AG09319 (cell line): Measurements from ENCODE around the gene KIF9.
"Not testable (repeated sequence)": the region's sequence is repeated elsewhere in the genome, so short reads cannot be mapped to it uniquely, and the experiment has no call there.

Experiments used
- DNase-seq: peaks from one replicate; pipeline ENCODE4 v3.0.0-alpha.2; 2010; ENCODE audit warnings: low read depth; ENCODE audit errors: extremely low read depth
- TF ChIP-seq, protein P1 (sequence below): IDR thresholded peaks from 2 replicates; pipeline ENCODE4 v1.5.1; 2011; ENCODE audit warnings: low read depth, mild to moderate bottlenecking, inconsistent platforms, low read length, moderate library complexity

The KIF9 gene

DNA sequence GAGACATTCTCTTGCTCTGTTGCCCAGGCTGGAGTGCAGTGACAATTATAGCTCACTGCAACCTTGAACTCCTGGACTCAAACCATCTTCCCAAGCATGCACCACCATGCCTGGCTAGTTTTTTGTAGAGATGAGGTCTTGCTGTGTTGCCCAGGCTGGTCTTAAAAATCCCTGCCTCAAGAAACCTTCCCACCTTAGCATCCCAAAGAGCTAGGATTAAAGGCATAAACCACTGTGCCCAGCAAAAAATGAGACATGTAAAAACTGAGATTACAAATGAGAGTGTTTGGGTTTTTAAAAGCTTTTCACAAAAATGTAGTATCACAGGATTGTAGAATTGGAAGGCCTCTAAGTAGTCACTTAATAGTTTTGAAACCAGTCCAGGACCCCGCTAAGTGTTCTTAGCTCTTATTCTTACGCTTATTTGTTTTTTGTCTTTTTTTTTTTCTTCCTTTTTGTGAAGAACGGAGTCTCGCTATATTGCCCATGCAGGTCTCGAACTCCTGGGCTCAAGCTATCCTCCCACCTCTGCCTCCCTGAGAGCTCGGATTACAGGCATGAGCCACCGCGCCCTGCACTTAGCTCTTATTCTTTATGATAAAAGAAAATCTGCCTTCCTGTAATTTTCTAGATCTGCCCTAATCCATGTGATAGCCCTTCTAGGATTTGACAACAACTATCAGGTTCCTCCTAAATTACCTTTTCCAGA is 31.6 kb upstream of the KIF9 start:
- TF ChIP-seq, protein P1, sequence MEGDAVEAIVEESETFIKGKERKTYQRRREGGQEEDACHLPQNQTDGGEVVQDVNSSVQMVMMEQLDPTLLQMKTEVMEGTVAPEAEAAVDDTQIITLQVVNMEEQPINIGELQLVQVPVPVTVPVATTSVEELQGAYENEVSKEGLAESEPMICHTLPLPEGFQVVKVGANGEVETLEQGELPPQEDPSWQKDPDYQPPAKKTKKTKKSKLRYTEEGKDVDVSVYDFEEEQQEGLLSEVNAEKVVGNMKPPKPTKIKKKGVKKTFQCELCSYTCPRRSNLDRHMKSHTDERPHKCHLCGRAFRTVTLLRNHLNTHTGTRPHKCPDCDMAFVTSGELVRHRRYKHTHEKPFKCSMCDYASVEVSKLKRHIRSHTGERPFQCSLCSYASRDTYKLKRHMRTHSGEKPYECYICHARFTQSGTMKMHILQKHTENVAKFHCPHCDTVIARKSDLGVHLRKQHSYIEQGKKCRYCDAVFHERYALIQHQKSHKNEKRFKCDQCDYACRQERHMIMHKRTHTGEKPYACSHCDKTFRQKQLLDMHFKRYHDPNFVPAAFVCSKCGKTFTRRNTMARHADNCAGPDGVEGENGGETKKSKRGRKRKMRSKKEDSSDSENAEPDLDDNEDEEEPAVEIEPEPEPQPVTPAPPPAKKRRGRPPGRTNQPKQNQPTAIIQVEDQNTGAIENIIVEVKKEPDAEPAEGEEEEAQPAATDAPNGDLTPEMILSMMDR = no peak
- DNase-seq = no peak

DNA sequence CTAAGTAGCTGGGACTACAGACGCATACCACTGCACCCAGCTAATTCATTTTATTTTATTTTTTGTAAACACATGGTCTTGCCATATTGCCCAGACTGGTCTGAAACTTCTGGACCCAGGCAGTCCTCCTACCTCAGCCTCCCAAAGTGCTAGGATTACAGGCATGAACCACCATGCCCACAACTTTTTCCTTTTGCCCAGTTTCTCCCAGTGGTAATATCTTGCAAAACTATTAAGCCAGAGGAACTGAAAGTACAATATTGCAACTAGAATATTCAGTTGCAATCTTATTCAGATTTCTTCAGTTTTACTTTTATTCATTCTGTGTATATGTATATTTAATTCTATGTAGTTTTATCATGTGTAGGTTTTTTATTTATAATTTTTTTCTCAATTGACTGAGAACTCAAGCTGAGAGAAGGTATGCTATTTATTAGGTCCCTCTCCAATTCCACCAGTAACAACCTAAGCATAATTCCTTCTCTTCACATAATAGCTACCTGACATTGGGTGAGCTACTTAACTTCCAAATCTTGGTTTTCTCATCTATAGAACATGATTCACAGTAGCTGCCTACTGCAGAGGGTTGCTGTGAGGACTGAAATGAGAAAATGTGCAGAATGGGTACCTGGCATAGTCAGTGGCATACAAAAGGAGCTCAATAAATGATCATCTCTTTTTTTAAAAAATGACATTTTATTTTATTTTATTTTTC is 30.9 kb upstream of the KIF9 start:
- TF ChIP-seq, protein P1 = no peak
- no peak for DNase-seq

DNA sequence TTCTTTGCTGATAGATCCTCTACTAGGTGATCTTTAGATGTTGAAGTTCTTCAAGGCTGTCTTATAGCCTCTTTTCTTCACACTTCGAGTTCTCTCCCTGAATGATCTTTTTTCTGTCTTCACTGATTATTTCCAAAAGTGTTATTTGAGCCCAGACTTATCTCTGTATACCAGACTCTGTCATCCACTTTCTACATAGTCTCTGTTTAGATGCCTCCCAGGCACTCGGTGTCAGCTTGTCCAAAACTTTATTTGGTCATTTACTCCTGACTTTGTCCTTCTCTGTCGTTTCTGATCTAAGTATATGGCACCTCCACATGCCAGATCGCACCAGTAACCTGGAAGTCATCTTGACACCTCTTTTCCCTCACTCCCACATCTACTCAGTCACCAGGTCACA is 27.8 kb upstream of the KIF9 start:
- TF ChIP-seq, protein P1 = no peak
- DNase-seq = no peak

DNA sequence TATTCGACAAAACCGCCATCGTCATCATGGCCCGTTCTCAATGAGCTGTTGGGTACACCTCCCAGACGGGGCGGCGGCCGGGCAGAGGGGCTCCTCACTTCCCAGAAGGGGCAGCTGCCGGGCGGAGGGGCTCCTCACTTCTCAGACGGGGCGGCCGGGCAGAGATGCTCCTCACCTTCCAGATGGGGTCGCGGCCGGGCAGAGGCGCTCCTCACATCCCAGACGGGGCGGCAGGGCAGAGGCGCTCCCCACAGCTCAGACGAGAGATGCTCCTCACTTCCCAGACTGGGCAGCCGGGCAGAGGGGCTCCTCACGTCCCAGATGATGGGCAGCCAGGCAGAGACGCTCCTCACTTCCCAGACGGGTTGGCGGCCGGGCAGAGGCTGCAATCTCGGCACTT is 26.6 kb upstream of the KIF9 start:
- not testable (repeated sequence) for DNase-seq

DNA sequence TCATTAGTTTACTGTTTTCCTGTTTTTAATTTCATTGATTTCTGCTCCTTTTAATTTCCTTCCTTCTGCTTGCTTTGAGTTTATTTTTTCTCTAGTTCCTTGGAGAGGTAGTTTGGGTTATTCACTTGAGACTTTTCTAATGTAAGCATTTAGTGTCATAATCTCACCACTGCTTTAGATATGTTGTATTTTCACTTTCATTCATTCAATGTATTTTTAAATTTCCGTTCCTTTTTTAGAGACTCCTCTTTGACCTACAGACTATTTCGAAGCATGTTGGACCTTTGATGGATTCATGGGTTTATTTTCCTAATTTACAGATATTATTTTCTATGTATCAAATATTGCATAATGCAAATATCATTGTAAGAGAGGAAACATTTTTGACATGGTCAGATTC is 23.4 kb upstream of the KIF9 start:
- TF ChIP-seq, protein P1 = no peak
- no peak for DNase-seq

DNA sequence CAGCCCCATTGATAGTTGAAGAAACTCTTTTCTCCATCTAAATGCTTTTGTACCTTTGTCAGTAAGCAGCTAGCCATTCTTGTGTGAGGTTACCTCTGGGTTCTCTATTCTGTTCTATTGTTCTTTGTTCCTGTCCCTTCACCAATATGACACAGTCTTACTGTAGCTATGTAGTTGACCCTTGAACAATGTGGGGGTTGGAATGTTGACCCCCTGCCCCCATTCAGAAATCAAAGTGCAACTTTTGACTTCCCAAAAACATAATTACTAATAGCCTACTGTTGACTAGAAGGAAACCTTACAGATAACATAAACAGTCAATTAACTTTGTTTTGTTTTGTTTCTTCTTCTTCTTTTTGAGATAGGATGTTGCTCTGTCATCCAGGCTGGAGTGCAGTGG is 18.9 kb upstream of the KIF9 start:
- no peak for DNase-seq
- TF ChIP-seq, protein P1 = no peak

DNA sequence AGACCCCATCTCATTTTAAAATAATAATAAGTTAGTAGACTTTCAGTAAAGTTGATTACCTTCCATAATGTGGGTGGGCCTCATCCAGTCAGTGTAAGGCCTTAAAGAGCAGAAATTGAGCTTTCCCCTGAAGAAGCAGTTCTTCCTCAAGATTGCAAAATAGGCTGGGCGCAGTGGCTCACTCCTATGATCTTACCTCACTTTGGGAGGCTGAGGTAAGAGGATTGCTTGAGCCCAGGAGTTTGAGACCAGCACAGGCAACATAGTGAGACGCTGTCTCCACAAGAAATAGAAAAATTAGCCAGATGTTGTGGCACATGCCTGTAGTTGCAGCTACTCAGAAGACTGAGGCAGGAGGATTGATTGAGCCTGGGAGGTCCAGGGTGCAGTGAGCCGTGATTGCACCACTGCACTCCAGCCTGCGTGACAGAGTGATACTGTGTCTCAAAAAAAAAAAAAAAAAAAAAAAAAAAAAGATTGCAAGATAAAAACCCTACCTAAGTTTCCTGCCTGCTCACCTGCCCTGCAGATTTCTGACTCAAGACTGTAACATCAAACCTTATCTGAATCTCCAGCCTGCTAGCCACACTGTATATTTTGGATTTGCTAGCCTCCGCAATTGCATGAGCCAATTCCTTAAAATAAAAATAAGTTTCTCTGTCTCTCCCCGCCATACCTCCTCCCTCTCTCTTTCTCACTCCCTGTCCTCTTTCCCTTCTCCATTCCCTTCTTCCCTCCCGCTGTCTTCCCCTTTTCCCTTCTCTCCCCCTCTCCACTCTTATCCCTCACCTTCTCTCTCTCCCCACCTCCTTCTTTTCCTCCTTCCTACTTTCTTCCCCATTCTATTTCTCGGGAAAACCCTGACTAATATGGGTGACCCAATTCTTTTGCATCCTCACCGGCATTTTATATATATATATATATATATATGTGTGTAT is 17.1 kb upstream of the KIF9 start:
- DNase-seq = no peak

More for the DNA sequence above, 17.1 kb upstream of the KIF9 start:
- TF ChIP-seq, protein P1 = no peak
